Measurements from ENCODE around the gene LMO7. TPM values are rescaled to one million over a fixed set of nuclear protein-coding genes. Genes with fewer than 3 reads are reported as not detected.

The LMO7 gene
- total RNA-seq, 2 donors from 2014 or later, result 3.1 to 5.9 TPM

DNA sequence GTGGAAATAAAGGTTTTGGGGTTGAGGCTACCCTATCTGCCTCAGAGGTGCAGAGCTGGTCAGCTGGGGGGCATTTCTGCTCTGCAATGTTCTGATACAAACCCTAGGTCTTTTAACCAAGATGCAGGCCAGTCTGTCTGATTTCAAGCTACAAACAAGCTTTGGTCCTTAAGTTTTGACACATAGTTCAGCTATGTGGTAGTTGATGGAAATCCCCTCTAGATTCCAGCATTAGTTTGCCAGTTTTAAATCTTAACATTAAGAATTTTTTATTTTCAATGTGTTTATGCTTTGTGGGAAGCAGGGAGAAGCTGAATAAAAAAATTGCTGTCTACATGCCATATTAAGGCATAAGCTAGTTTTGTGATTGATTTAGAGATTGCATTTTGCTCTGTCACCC is 225.7 kb downstream of the LMO7 start:
- Mint-ChIP-seq H3K27me3 (peaks cover 1 to 3% of the 10 kb centered on the region in 2 donors), H3K27ac (no peak overlapping the region), H3K36me3 (no peaks in the 10 kb centered on the region)

DNA sequence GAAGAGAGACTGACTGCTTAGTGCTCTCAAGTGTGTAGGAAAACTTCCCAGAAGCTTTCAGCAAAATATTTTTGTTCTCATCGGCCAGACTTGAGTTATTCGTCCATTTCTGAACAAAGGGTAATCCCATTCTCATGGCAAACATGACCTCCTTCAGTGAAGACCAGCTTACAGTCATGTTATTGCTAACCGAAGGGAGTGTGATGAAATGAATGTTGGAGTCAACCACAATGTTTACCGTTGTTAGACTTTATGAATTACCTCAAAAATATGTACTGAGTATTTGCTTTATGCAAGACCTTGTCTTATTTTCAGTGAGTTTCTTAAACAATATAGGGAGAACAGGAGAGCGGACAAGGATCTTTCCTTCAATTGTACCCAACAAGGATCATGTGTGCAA is 228.6 kb downstream of the LMO7 start:
- DNase-seq (ENCODE audit: low spot score), result no peak
- ATAC-seq, result no peak
- peaks cover 3 to 7% of the 10 kb centered on the region in 2 donors for H3K27me3 Mint-ChIP-seq
- H3K27ac Mint-ChIP-seq, result no peak overlapping the region
- H3K4me1 Mint-ChIP-seq (ENCODE audit: low read depth in 2 of 2), result no peaks in the 10 kb centered on the region
- no peaks in the 10 kb centered on the region for H3K9me3 Mint-ChIP-seq
- H3K4me3 Mint-ChIP-seq, result no peak overlapping the region
- no peaks in the 10 kb centered on the region for H3K36me3 Mint-ChIP-seq

More for the DNA sequence above, 225.7 kb downstream of the LMO7 start:
- no peak for DNase-seq (ENCODE audit: low spot score)
- no peaks in the 10 kb centered on the region for H3K9me3 Mint-ChIP-seq
- H3K4me3 Mint-ChIP-seq, result no peak overlapping the region
- no peak for ATAC-seq
- no peaks in the 10 kb centered on the region for H3K4me1 Mint-ChIP-seq (ENCODE audit: low read depth in 2 of 2)

DNA sequence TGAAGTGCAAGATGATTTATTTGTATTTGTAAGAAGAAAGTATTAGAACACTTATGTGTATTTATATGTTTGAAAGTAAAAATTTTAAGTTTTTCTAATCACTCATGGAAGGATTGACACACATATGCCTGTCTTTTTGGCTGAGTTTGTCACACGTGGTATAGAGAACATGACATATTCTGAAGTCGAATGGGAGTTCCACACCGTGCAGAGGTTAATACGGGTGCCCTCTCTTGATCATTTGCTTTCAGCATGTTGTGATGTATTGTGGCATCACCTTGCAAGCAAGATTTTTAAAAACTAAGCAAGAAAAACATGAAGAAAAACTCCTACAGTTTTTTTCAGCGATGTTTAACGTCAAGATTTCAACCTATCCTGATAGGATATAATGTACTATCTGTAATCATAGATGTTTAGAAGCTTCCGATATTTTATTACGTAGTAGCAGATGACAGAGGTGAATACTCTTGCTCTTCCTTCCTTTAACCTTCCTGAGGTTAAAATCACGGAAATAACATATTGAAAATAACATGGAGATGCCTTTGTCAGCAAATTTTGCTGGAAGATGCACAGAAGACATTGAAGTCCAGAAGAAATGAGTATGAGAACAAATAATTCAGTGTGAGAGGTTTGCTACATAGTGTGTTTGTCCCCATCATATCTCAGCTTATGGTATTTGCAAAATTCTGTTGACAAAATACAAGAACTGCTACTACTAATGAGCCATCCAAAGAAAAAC is 231.4 kb downstream of the LMO7 start:
- no peaks in the 10 kb centered on the region for H3K36me3 Mint-ChIP-seq

DNA sequence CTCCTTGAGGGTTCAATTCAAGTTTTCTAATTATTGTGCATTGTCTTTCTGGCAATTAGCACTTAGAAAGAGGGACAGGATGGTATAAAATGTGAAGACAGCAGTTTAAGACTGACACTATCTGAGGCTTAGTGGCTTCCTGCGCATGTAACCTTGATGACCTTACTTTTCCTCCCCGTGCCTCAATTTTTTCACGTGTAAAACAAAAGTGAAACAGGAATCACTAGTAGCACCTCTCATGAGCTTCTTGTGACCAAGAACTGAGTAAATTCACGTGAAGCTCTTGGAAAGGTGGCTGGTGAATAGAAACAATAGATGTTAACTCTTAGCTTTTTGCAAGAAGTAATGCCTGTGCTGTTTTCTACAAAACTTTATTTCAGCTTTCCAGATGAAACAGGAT is 233.9 kb downstream of the LMO7 start:
- ATAC-seq (no peak), DNase-seq (ENCODE audit: low spot score) (no peak)
- peaks cover 12 to 14% of the 10 kb centered on the region in 2 donors for H3K27me3 Mint-ChIP-seq
- H3K36me3 Mint-ChIP-seq, result no peaks in the 10 kb centered on the region
- H3K27ac Mint-ChIP-seq, result no peak overlapping the region
- H3K4me1 Mint-ChIP-seq (ENCODE audit: low read depth in 2 of 2), result peaks cover 3 to 9% of the 10 kb centered on the region in 2 donors
- H3K4me3 Mint-ChIP-seq, result peak overlapping the region; percentile 14
- no peaks in the 10 kb centered on the region for H3K9me3 Mint-ChIP-seq

More for the DNA sequence above, 231.4 kb downstream of the LMO7 start:
- Mint-ChIP-seq H3K9me3 (no peaks in the 10 kb centered on the region), H3K4me1 (ENCODE audit: low read depth in 2 of 2) (peaks cover 3 to 9% of the 10 kb centered on the region in 2 donors), H3K27ac (no peak overlapping the region), H3K27me3 (peaks cover 12 to 14% of the 10 kb centered on the region in 2 donors), H3K4me3 (no peak overlapping the region)
- no peak for DNase-seq (ENCODE audit: low spot score)
- no peak for ATAC-seq

DNA sequence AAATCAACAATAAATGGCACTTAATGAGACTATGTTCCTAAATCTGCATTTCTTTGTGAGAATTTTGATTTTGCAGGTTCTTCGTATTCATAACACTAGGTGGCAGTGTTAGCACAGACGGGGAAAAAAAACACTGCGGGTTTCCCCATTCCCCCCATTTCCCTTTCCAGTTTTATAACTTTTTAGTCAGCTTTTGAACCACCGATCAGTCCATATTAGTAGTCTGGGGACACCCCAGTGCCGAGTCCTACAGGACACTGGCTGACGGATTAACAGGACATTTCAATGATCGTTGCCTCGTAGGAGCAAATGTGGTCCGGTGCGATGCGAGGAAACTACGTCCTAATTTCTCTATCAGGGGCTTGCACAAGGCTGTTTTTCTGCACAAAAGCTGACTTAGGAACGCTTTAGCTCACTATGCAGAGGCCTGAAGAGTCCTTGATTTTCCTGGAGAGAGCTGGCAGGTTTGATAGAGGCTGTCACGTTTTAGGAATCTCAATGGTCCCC is 234.3 kb downstream of the LMO7 start:
- Mint-ChIP-seq H3K9me3 (no peaks in the 10 kb centered on the region), H3K4me1 (ENCODE audit: low read depth in 2 of 2) (peaks cover 3 to 9% of the 10 kb centered on the region in 2 donors), H3K27ac (no peak overlapping the region), H3K4me3 (peak overlapping the region; percentile 14), H3K36me3 (no peaks in the 10 kb centered on the region), H3K27me3 (peaks cover 12 to 14% of the 10 kb centered on the region in 2 donors)
- ATAC-seq, result no peak
- DNase-seq (ENCODE audit: low spot score), result no peak

DNA sequence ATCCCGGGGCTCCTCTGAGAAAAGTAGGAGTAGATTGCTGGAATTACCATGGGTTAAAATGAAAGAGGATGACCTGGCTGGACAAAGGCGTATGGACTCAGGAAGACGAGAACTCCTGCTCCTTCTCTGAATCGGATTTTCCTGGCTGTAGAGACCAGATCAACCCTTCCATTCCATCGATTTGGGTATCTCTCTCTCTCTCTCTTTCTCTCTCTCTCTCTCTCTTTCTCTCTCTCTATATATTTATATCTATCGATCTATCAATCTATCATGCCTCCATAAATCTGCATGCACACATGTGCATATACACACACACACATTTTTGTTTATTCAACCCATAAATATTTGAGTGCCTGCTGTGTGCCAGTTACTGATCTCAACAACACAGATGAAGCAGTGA is 234.9 kb downstream of the LMO7 start:
- no peaks in the 10 kb centered on the region for H3K36me3 Mint-ChIP-seq
- DNase-seq (ENCODE audit: low spot score) (no peak), ATAC-seq (no peak)
- H3K27ac Mint-ChIP-seq, result no peak overlapping the region
- peaks cover 14 to 15% of the 10 kb centered on the region in 2 donors for H3K27me3 Mint-ChIP-seq
- peaks cover 3 to 9% of the 10 kb centered on the region in 2 donors for H3K4me1 Mint-ChIP-seq (ENCODE audit: low read depth in 2 of 2)
- H3K4me3 Mint-ChIP-seq, result no peak overlapping the region
- no peaks in the 10 kb centered on the region for H3K9me3 Mint-ChIP-seq

DNA sequence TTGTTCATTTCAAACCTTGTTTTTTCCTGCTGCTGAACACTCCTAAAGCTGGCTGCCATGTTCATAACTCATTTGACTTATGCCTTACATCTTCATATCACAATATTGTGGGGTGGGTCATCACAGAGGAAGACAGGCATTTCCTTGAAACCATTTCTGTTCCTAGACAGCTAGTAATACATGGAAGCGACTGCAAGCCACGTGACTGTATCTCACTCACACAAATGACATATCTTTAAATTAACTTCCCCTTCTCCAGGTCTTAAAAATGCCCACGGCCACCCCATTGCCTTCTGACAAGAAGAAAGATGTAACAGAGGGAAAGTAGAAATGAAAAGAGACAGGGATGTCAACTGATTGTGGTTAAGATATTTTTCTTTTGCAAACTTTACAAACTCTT is 236.8 kb downstream of the LMO7 start:
- Mint-ChIP-seq H3K4me3 (no peak overlapping the region), H3K36me3 (no peaks in the 10 kb centered on the region), H3K4me1 (ENCODE audit: low read depth in 2 of 2) (peaks cover 5 to 9% of the 10 kb centered on the region in 2 donors), H3K27me3 (peaks cover 12 to 22% of the 10 kb centered on the region in 2 donors), H3K9me3 (no peaks in the 10 kb centered on the region), H3K27ac (no peak overlapping the region)
- ATAC-seq, result no peak
- no peak for DNase-seq (ENCODE audit: low spot score)

DNA sequence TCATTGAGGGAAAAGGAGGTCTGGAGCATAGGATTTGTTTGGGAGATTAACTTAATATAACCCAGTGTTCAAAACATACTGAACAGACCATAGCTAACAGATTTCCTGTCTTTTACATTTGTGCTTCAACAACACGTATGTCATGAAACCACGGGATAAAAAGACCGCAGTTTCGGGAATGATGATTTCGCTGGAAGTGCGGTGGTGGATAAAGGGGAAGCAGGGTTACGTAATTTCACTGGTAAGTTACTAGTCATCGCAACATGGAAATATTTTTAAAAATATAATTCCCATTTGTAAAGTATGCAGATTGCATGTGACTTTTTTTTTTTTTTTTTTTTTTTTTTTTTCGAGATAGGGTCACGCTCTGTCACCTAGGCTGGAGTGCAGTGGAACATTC is 237.4 kb downstream of the LMO7 start:
- peaks cover 12 to 22% of the 10 kb centered on the region in 2 donors for H3K27me3 Mint-ChIP-seq
- ATAC-seq (no peak), DNase-seq (ENCODE audit: low spot score) (no peak)
- no peaks in the 10 kb centered on the region for H3K9me3 Mint-ChIP-seq
- H3K36me3 Mint-ChIP-seq, result no peaks in the 10 kb centered on the region
- H3K4me3 Mint-ChIP-seq, result no peak overlapping the region
- no peak overlapping the region for H3K27ac Mint-ChIP-seq
- peaks cover 5 to 9% of the 10 kb centered on the region in 2 donors for H3K4me1 Mint-ChIP-seq (ENCODE audit: low read depth in 2 of 2)

DNA sequence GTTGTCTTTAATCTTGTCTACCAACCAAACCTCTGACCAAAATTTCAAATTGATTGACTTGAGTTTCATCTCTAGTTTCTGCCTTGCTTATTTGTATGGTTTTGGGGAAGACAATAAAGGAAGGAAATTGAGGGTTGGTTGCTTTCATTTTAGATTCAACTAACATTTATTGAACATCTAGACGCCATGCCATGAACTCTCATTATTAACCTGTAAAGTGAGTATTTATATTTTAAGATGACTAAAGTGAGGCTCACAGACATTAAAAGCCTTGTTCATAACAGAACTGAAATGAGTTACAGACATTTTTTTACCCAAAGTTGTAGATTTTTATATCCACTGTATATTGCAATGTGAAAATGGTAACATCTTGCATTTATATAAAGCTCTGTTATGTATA is 239.3 kb downstream of the LMO7 start:
- H3K4me3 Mint-ChIP-seq, result no peak overlapping the region
- no peaks in the 10 kb centered on the region for H3K9me3 Mint-ChIP-seq
- ATAC-seq (no peak), DNase-seq (ENCODE audit: low spot score) (no peak)
- no peaks in the 10 kb centered on the region for H3K36me3 Mint-ChIP-seq
- no peak overlapping the region for H3K27ac Mint-ChIP-seq
- H3K27me3 Mint-ChIP-seq, result peaks cover 12 to 25% of the 10 kb centered on the region in 2 donors
- peaks cover 2 to 4% of the 10 kb centered on the region in 2 donors for H3K4me1 Mint-ChIP-seq (ENCODE audit: low read depth in 2 of 2)

DNA sequence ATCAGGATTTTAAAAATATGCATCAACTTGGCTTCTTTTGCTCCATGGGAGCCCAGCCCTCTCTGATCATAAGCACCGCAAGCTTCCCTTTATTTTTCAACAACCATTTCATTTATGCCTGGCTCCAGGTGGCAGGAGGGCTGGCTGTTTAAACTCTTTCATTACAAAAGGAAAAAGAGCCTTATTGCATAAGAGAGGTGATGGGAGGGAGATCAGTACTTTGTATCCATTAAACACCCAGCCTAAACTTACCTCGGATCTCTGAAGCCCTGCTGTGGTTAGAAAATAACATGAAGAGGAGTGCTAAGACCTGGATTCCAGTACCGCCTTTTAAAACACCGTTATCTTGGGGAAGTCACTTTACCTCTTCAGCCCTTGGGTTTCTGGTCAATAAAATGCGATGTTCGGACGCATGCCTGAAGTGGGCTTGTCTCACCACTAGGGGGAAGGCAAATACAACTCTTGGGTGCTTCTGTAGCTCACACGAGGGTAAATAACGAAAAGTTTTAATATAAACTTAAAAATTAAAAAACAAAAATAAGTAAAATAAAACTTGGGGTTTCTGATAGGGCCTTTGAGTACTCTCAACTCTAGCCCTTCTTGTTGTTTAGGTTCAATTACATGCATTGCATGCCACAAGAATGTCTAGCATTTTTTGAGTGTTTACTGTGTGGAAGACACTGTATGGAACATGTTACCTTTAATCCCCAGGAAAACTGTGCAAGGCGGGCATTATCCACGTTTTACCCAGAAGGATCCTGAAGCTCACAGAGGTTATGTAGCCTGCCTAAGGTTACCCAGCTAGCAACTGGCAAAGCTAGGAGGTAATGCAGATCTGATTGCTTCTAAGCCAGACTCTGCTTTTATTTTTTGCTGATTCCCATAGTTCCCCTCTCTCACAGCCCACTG is 240.3 kb downstream of the LMO7 start:
- Mint-ChIP-seq H3K27ac (no peak overlapping the region), H3K9me3 (no peaks in the 10 kb centered on the region), H3K4me1 (ENCODE audit: low read depth in 2 of 2) (peaks cover 0 to 2% of the 10 kb centered on the region in 2 donors), H3K4me3 (no peak overlapping the region), H3K36me3 (no peaks in the 10 kb centered on the region), H3K27me3 (peaks cover 12 to 25% of the 10 kb centered on the region in 2 donors)
- ATAC-seq (peak; percentile 68 to 71), DNase-seq (ENCODE audit: low spot score) (no peak)

DNA sequence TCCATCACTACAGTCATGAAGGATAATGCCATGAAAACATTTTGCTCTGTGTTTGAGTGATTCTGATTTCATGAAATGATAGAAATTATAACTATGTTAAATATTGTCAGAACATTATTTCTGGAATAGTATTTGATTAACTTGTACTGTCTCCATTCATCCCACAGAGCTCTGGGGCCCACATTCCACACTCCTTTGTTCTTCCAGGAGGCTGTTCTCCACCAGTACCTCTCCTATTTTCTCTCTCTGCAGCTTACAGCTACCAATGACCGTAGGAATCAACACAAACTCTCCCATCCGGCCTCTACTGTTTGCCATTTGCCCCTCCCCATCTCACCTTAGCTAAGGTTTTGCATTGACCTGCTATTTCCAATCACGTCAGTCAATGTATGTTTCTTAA is 240.9 kb downstream of the LMO7 start:
- no peak for DNase-seq (ENCODE audit: low spot score)
- Mint-ChIP-seq H3K27ac (no peak overlapping the region), H3K4me3 (no peak overlapping the region), H3K4me1 (ENCODE audit: low read depth in 2 of 2) (peaks cover 0 to 2% of the 10 kb centered on the region in 2 donors), H3K36me3 (no peaks in the 10 kb centered on the region), H3K27me3 (peaks cover 9 to 21% of the 10 kb centered on the region in 2 donors), H3K9me3 (no peaks in the 10 kb centered on the region)
- ATAC-seq, result no peak

DNA sequence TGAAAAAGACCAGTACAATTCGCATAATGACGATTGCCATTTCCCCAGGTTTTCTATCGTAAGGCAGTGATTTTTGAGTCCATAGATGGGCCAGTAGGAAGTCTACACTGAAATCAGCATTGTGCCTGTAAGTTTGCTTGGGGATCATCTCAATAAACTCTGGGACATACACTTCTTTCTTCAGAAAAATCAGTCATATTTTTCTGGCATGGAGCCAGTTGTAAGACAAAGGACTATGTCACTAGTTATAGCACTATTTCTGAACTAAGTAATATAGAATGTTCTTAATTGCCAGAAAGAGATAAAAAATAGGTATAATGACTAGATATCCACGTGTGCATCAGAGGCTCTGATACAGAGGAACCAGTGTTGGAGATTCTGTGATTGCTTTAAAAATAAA is 243.5 kb downstream of the LMO7 start:
- DNase-seq (ENCODE audit: low spot score) (no peak), ATAC-seq (no peak)
- Mint-ChIP-seq H3K27me3 (peaks cover 13 to 21% of the 10 kb centered on the region in 2 donors), H3K36me3 (no peaks in the 10 kb centered on the region), H3K4me1 (ENCODE audit: low read depth in 2 of 2) (peaks cover 0 to 2% of the 10 kb centered on the region in 2 donors), H3K9me3 (no peaks in the 10 kb centered on the region), H3K4me3 (no peak overlapping the region), H3K27ac (no peak overlapping the region)

DNA sequence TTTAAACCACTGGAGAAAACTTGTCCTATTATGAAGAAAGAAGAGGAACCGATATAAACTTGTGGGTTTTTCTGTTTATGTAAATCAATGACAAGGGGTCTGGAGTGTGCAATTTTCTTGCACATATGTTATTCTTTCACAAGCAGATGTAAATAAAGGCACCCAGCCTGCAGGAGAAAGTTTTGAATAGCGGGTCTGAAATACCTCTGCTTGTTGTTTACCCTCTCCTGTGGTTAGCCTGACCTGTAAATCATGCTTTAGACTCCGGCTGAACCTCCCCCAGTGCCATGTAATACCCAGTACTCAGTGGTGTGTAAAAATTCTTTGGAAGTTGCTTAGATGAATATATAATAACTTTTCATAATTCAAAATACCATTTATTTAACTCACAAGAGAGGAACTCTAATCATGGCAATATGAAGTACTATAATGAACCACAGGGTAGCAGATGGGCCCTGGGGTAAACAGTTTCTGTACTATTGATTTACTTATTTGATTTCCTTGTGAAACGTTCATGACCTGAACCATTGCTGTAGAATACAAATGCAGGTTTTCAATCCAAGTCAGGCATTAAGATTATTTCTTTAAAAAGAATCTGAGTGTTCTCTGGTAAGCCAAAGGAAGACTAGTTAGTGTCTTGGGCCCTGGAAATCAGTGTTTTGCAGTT is 245.1 kb downstream of the LMO7 start:
- Mint-ChIP-seq H3K27me3 (peaks cover 12 to 19% of the 10 kb centered on the region in 2 donors), H3K27ac (no peak overlapping the region), H3K9me3 (no peaks in the 10 kb centered on the region), H3K4me3 (no peak overlapping the region), H3K4me1 (ENCODE audit: low read depth in 2 of 2) (peaks cover 0 to 2% of the 10 kb centered on the region in 2 donors), H3K36me3 (no peaks in the 10 kb centered on the region)
- DNase-seq (ENCODE audit: low spot score) (no peak), ATAC-seq (no peak)
